Raji (cell line): Measurements from ENCODE around the gene STN1.

Source experiments
- POLR2A ChIP-seq: IDR thresholded peaks from 2 replicates; pipeline ENCODE4 v1.6.1; 2011; ENCODE audit warnings: low read depth, low read length, control low read depth; ENCODE audit not compliant: insufficient read depth

Gene STN1

DNA sequence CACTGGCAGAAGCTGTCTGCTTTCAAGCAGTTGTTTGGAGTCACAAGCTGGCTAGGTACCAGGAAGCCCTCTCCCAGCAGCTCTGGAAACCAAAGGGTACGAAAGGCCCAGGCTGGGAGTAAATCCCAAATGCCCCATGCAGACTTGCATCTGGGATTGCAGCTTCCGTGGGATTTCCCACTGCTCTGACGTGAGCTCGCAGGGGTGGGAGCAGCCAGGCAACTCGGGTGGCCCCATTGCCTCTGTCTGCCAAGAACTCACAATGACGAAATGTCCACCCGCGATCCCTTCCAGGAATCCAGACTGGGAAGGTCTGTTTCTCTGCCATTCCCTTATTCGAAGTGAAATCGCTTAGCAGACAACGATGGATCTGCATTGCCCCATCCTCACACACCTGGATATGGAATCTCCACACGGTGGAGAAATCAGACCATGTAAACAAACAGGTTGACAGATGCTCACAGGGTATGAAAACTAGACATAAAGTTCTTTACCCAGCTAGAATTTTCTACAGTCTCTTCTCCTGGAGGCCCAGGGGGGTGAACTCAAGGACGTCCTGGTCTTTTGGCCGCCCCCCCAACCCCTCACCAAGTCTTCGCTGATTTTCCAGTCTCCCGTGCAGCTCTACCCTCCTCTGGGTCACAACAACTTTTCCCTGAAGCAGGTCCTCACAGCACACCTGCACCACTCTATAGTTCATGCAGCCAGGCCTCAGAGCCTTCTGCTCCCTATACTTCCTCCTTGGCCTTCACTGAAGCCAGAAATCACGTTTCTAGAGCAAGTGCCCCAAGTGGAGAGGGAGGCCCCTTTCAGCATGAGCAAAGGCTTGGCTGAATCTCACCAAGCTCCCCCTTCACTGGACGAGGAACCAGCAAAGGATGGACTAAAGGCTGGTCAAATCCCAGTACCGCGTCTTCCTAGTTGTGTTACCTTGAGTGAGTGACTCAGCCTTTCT lies 82.6 kb downstream of the STN1 start:
- TF ChIP-seq POLR2A: no peak

DNA sequence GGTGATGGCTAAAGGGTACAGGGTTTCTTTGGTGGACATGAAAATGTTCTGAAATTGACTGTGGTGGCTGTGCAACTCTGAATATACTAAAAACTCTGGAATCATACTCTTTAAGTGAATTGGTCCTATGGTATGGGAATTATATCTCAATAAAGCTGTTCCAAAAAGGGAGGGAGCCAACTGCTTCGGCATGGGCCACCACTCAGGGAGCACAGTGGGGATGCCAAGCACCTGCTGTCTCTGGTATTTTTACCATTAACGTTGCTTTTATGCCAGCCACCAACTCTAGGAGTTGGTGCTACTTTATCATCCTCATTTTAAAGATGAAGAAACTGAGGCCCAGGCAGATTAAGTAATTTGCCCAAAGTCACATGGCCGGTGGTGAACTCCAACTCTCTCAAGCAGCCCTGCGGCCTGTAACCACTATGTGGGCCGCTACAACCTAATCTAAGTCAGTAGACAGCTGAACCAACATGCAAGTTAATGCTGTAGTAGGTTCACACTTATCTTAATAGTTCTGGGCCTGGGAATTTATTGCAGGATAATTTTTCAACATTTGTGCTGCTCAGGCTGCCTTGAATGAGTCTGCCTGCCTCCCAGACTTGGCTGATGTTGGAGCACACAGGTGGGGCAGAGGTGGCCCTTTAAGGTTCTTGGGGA lies 83.4 kb downstream of the STN1 start:
- no peak for TF ChIP-seq POLR2A

DNA sequence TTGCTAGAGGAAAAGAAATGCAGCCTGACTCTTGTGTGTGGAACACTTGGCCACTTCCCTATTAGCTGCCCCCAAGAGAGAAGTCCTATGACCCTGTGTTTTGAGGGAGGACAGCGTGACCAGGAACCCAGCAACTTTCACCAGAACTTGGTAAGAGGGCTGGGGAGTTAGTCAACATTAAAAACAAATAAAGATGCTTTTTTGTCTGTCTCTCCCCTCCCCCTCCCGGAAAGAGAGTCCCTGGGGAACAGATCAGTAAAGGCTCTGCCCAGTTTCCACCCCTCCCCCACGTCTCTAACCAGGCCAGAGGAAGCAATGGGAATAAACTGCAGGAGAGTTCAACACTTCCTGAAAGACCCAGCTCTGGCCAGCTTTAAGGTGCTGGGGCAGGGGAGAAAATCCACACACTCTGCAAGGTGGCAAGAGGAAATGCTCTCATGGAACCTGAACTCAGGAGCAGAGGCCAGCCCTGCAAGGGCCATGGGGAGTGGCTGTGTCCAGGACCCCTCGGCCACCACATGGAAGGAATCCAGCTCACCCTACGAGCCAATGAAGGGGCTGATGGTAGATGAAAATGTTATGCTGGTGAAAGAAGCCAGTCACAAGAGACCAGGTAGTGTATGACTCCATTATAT lies 84.1 kb downstream of the STN1 start:
- TF ChIP-seq POLR2A: no peak

DNA sequence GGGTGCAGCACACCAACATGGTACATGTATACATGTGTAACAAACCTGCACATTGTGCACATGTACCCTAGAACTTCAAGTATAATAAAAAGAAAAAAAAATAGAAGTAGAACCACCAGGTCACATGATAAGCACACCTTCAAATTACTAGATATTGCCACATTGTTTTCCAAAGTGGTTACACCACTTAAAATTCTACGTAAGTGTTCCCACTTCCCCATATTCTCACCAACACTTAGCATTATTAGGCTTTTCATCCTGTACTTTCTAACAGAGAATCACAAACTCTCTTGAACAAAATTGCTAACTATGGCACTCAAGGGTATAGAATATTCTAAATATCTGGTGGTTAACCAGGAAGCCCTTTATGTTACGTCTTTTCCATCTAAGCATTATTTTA lies 85.2 kb downstream of the STN1 start:
- TF ChIP-seq POLR2A: no peak
